ENCODE results near the gene PNPLA8.

The PNPLA8 gene

DNA sequence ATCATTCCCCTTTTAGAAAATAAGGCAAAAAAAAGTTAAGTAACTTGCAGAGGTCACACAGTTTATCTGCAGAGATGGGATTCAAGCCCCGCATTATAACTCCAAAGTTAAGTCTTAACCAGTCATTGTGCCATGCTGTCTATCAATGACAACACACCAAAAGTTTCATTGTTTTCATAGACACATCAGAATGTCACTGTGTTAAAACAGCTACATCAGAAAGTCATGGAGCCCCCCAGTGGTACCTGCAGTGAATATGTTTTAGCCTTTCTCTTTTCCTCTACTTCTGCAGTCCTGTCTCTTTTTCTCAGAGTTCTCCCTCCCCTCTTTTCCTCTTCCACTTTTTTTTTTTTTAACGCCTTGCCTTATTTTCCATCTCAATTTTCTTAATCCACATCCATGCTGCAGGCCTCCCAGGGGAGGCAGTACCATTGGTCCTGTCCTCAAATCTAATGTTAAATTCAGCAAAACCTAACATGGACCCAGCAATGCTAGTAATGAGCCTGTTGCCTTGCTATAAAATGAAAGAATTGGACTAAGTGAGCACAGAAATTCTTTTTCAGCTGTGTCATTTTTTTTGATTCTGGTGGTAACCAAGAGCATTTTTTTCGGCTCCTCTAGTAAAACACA is 65.9 kb downstream of the PNPLA8 start:
- peak; percentile 72 for FAIRE-seq
- TF ChIP-seq POU2F2 (IDR thresholded peaks at IDR 0.05; ENCODE audit: low read depth, low read length) (no peak), PAX5 (IDR thresholded peaks at IDR 0.05; ENCODE audit: insufficient read depth, low read length, severe bottlenecking) (no peak), POLR2A (IDR thresholded peaks at IDR 0.05; ENCODE audit: low read depth, low read length) (no peak), POLR2AphosphoS5 (IDR thresholded peaks at IDR 0.05; ENCODE audit: low read depth, low read length) (no peak), SPI1 (IDR thresholded peaks at IDR 0.05; ENCODE audit: low read depth, low read length) (no peak)
- DNase-seq (ENCODE audit: insufficient read length, low spot score), result no peak

DNA sequence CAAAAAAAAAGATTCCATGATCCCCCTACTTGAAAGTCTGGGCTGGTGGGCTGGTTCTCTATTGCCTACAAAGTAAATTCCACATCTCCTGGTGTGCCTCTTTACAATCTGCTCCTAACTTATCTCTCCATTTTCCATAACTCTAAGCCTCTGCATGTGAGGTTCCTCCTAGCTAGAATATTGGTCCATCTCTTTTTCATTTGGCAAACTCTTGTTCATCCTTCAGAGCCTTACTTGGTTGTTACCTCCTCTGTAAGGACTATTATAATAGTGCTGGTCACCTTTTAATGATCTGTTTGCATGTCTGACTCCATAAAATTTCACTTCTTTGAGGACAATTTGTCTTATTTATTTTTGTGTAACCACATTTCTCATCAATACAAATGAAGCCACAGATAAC is 68.1 kb downstream of the PNPLA8 start:
- FAIRE-seq (no peak), DNase-seq (ENCODE audit: insufficient read length, low spot score) (no peak)
- TF ChIP-seq PAX5 (IDR thresholded peaks at IDR 0.05; ENCODE audit: insufficient read depth, low read length, severe bottlenecking) (no peak), POU2F2 (IDR thresholded peaks at IDR 0.05; ENCODE audit: low read depth, low read length) (no peak), TAF1 (IDR thresholded peaks at IDR 0.05; ENCODE audit: low read depth, low read length) (no peak), POLR2AphosphoS5 (IDR thresholded peaks at IDR 0.05; ENCODE audit: low read depth, low read length) (no peak), POLR2A (IDR thresholded peaks at IDR 0.05; ENCODE audit: low read depth, low read length) (no peak), SPI1 (IDR thresholded peaks at IDR 0.05; ENCODE audit: low read depth, low read length) (no peak)

DNA sequence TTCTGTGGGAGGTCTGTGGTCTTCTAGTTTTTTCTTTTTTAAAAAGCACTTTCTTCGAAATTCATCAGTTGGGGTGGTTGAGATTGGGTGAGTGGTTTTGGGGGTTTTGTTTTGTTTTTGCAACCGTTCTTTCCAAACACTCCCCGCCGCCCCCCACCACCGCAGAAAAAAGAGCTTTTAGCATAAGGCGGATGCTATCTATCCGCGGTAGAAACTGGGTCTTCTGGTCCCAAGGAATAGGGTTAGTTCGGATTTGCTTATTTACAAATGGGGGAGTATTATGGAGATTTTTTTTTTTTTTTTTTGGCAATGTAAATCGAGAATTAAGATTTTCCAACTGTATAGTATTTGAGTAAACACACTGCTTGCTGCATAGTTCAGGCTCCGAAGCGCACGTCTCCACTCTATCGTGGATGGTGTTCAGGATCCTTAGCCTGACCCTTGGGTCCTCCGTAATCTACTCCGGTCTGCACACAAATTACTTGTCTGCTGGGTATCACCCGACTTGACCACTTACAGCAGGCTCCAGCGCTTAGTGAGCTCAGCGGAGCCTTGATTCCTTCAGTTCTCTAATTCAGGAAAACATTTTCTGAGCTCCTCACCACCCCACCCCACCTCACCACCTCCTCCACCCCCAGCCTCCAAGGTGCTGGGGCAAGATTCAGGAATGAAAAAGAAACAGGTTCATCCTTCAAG is 68.9 kb downstream of the PNPLA8 start:
- TF ChIP-seq TAF1 (IDR thresholded peaks at IDR 0.05; ENCODE audit: low read depth, low read length) (no peak), PAX5 (IDR thresholded peaks at IDR 0.05; ENCODE audit: insufficient read depth, low read length, severe bottlenecking) (no peak), POU2F2 (IDR thresholded peaks at IDR 0.05; ENCODE audit: low read depth, low read length) (no peak), POLR2AphosphoS5 (IDR thresholded peaks at IDR 0.05; ENCODE audit: low read depth, low read length) (no peak), POLR2A (IDR thresholded peaks at IDR 0.05; ENCODE audit: low read depth, low read length) (no peak), SPI1 (IDR thresholded peaks at IDR 0.05; ENCODE audit: low read depth, low read length) (no peak)
- FAIRE-seq (no peak), DNase-seq (ENCODE audit: insufficient read length, low spot score) (no peak)

DNA sequence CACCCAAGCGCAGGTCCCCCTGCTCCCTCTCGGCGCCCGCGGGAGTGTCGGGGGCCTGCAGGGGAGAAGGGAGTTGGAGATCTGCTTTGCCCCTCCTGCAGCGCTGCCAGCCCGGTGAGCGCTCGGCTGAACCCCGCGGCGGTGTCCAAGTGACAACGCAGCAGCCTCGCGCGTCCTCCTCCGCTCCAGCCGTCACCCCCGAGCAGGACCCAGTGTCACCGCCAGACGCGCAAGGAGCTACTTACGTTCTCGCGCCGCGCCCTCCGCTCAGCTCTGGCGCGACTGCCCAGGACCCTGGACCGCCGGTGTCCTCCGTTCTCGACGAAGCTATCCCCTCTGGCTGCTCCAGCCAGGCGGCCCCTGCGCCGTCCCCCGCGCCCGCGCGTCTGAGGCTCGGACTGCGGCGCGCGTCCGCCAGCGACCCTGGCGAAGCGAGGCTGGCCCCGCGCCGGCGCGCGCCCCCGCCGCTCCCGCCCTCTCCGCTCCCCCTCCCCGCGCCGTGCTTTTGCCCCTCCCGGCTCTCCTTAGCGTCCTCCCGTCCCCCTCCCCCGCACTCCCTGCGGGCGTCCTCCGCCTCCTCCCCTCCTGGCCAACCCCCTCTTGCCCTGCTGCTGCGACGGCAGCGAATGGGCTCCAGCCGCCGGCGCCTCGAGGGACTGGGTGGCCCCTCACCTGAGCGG is 69.8 kb downstream of the PNPLA8 start, which contains the start of gene NRCAM:
TSS of gene NRCAM (minus strand) at position 439 of the 680 bp plus-strand sequence. CDS start 216,372 bp downstream, outside the sequence.
- peak; percentile 39 for DNase-seq (ENCODE audit: insufficient read length, low spot score)
- FAIRE-seq, result no peak
- TF ChIP-seq POLR2A (IDR thresholded peaks at IDR 0.05; ENCODE audit: low read depth, low read length), result no peak
- no peak for TF ChIP-seq SPI1 (IDR thresholded peaks at IDR 0.05; ENCODE audit: low read depth, low read length)
- no peak for TF ChIP-seq TAF1 (IDR thresholded peaks at IDR 0.05; ENCODE audit: low read depth, low read length)
- TF ChIP-seq POLR2AphosphoS5 (IDR thresholded peaks at IDR 0.05; ENCODE audit: low read depth, low read length), result no peak
- TF ChIP-seq POU2F2 (IDR thresholded peaks at IDR 0.05; ENCODE audit: low read depth, low read length), result no peak
- no peak for TF ChIP-seq PAX5 (IDR thresholded peaks at IDR 0.05; ENCODE audit: insufficient read depth, low read length, severe bottlenecking)

DNA sequence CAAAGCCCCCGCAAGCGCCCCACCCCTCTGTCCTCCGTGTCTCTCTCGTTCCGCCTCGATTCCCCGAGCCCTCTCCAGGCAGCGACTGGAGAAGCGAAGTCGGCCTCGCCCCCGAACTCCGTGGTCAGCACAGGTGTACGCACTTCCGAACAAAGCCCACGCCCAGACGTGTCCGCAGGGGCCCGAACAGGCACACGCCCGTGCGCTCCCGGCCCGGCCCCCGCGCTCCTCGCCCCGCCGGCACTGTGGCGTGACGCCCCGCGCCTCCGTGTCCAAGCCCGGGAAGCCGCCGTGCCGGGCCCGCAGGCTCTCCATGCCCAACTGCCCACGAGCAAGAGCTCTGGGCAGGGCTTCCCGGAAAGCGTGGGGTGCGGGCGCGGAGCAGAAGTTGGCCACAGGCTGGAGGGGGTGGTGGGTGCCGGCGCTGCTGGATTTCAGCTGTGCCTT is 70.4 kb downstream of the PNPLA8 start:
- TF ChIP-seq TAF1 (IDR thresholded peaks at IDR 0.05; ENCODE audit: low read depth, low read length), result no peak
- TF ChIP-seq POU2F2 (IDR thresholded peaks at IDR 0.05; ENCODE audit: low read depth, low read length), result no peak
- TF ChIP-seq POLR2A (IDR thresholded peaks at IDR 0.05; ENCODE audit: low read depth, low read length), result no peak
- TF ChIP-seq POLR2AphosphoS5 (IDR thresholded peaks at IDR 0.05; ENCODE audit: low read depth, low read length), result no peak
- DNase-seq (ENCODE audit: insufficient read length, low spot score), result no peak
- FAIRE-seq, result no peak

DNA sequence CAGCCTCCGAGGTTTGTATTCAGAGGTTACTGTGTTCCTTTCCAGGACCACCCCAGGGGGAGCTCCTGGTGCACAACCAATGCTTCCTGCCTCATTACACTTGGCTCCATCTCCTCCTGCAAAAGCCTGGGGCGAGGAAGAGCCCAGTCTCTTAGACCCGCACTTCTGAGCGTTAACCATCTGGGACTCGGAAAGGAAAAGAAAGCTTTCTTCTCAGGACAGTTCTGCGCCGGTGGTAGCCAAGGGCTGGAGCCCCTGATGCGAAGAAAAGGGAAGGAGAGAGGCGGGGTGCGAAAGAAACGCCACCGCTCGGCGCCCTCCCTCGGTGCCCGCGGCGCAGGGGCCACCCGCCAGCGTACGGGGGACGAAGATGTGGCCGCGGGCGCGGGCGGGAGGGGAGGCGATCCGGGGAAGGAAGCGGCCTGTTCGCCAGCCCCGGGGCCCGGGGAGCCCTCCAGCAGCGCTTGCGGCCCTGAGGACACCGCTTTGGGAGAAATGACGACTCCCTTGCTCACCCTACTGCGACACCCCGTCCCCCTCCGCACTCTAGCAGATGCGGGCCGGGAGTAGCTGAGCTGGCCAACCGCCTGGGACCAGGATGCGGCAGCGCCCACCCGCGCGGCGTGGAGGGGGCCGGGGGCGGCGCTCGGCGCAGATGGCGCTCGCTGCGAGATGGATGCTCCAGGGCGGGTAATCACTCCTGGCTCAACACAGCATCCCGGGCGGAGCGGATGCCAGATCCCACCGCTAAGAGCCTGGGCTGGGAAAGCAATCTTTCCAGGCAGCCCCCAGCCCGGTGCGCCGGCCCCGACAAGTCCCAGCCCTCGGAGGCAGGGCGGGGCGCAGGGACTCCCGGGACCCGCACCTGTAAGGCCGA is 71.0 kb downstream of the PNPLA8 start:
- DNase-seq (ENCODE audit: insufficient read length, low spot score) (peak; percentile 31), FAIRE-seq (no peak)
- TF ChIP-seq POLR2AphosphoS5 (IDR thresholded peaks at IDR 0.05; ENCODE audit: low read depth, low read length) (no peak), POLR2A (IDR thresholded peaks at IDR 0.05; ENCODE audit: low read depth, low read length) (no peak), PAX5 (IDR thresholded peaks at IDR 0.05; ENCODE audit: insufficient read depth, low read length, severe bottlenecking) (no peak), TAF1 (IDR thresholded peaks at IDR 0.05; ENCODE audit: low read depth, low read length) (no peak), POU2F2 (IDR thresholded peaks at IDR 0.05; ENCODE audit: low read depth, low read length) (no peak), SPI1 (IDR thresholded peaks at IDR 0.05; ENCODE audit: low read depth, low read length) (no peak)

DNA sequence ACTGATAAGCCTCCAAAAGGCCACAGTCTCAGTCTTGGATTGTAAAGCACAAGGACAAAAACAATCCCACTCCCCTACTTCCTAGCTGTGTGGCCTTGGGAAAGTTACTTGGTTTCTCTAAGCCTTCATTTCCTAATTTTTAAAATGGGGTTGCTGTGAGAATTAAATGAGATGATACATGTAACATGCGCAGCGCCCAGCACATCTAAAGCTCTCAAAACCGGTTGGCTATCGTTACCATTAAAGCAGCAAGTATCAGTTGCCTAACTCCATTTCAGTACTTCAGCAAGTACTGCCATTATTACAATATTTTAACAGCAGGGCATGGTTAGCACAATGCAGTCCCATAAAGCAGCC is 71.6 kb downstream of the PNPLA8 start:
- FAIRE-seq, result no peak
- no peak for DNase-seq (ENCODE audit: insufficient read length, low spot score)
- TF ChIP-seq SPI1 (IDR thresholded peaks at IDR 0.05; ENCODE audit: low read depth, low read length), result no peak
- TF ChIP-seq POLR2AphosphoS5 (IDR thresholded peaks at IDR 0.05; ENCODE audit: low read depth, low read length), result no peak
- no peak for TF ChIP-seq POU2F2 (IDR thresholded peaks at IDR 0.05; ENCODE audit: low read depth, low read length)
- no peak for TF ChIP-seq PAX5 (IDR thresholded peaks at IDR 0.05; ENCODE audit: insufficient read depth, low read length, severe bottlenecking)

DNA sequence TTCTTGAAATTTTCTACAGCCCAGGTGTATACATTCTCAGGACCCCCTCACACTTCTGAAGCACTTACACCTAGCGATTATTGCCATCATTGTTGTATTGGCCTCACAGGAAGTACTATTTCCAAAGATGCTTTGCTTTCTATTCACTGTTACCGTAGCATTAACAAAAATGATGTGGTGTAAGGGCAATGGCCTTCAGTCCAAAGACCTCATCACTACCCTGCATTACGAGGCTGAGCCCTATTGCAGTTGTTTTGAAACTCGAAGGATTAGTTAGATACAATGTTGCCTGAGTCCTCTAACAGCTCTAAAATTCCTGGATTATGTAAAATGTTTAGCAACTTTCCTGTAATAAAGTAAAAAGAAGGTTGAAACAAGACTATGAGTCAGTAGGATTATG is 72.6 kb downstream of the PNPLA8 start:
- TF ChIP-seq POU2F2 (IDR thresholded peaks at IDR 0.05; ENCODE audit: low read depth, low read length) (no peak), TAF1 (IDR thresholded peaks at IDR 0.05; ENCODE audit: low read depth, low read length) (no peak), SPI1 (IDR thresholded peaks at IDR 0.05; ENCODE audit: low read depth, low read length) (no peak), POLR2A (IDR thresholded peaks at IDR 0.05; ENCODE audit: low read depth, low read length) (no peak), PAX5 (IDR thresholded peaks at IDR 0.05; ENCODE audit: insufficient read depth, low read length, severe bottlenecking) (no peak), POLR2AphosphoS5 (IDR thresholded peaks at IDR 0.05; ENCODE audit: low read depth, low read length) (no peak)
- no peak for FAIRE-seq

More for the DNA sequence above, 72.6 kb downstream of the PNPLA8 start:
- no peak for DNase-seq (ENCODE audit: insufficient read length, low spot score)

Data from GM12891 (cell line).